GM18502 (cell line): ENCODE results near the gene ZNF224.
A peak's percentile ranks its signal among the peaks of the same experiment; 100 is the strongest.
"Not testable (repeated sequence)": the region's sequence is repeated elsewhere in the genome, so short reads cannot be mapped to it uniquely, and the experiment has no call there.

Experiments
- ATAC-seq: cut with Tn5 transposase; IDR thresholded peaks from one replicate; pipeline ENCODE4 v1.9.1; 2021; ENCODE audit warnings: mild to moderate bottlenecking; ENCODE audit not compliant: unreplicated experiment, poor library complexity

Gene ZNF224

GRCh38 chr19:44113784-44114390, 19.7 kb downstream of the ZNF224 start:
- ATAC-seq = peak; percentile 18

DNA sequence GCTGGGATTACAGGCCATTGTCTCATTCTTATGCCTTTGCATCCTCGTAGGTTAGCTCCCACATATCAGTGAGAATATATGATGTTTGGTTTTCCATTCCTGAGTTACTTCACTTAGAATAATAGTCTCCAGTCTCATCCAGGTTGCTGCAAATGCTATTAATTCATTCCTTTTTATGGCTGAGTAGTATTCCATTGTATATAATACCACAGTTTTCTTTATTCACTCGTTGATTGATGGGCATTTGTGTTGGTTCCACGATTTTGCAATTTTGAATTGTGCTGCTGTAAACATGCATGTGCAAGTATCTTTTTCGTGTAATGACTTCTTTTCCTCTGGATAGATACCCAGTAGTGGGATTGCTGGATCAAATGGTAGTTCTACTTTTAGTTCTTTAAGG, 27.0 kb downstream of the ZNF224 start:
- not testable (repeated sequence) for ATAC-seq

DNA sequence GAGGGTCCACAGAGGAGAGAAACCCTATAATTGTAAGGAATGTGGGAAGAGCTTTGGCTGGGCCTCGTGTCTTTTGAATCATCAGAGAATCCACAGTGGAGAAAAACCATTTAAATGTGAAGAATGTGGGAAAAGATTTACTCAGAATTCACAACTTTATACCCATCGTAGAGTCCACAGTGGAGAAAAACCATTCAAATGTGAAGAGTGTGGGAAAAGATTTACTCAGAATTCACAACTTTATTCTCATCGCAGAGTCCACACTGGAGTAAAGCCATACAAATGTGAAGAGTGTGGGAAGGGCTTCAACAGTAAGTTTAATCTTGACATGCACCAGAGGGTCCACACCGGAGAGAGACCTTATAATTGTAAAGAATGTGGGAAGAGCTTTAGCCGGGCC, 37.8 kb downstream of the ZNF224 start:
- no peak for ATAC-seq

DNA sequence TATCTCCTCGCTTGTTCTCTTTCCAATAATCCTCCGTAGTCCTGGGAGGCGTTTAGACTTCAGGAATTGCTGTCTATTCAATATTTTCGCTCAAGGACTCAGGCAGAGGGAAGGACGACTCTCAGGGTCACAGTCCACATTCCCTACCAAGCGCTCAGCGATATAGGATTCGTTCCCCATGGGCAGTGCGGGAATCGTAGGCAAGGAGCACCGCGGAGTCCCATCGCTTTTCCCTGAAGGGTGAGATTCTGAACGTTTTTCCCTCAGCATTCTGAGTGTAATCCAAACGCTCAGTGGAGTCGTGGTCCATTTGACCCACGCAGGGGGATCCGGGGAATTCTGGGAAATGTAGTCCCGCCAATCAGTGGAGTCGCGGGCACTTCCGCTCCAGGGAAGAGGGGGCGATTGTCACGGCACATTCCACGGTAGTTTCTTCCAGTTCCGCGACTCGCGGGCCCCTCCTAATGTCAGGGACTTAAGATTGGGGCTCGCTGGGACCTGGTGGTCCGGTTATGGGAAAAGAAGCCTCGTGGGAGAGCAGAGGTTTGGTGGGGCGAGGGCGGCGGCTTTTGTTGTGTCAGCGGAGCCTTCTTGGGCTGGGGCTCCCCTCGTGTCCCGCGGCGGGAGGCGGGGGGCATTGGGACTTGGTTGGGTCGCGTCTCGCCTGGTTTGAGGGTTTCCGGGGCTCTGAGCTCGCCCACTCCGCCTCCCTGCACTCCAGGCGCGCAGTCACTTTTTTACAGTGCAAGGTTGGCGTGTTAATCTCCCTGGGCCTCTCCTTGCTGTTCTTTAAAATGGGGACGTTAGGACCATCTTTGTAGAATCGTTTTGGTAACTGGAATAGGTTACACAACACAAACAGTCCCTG, 47.3 kb downstream of the ZNF224 start, which contains the start of gene ZNF234:
Gene ZNF234, plus strand, starts transcription at position 364 of the 868 bp plus-strand sequence. CDS start 3,079 bp downstream, outside the sequence.
- peak; percentile 85 for ATAC-seq

DNA sequence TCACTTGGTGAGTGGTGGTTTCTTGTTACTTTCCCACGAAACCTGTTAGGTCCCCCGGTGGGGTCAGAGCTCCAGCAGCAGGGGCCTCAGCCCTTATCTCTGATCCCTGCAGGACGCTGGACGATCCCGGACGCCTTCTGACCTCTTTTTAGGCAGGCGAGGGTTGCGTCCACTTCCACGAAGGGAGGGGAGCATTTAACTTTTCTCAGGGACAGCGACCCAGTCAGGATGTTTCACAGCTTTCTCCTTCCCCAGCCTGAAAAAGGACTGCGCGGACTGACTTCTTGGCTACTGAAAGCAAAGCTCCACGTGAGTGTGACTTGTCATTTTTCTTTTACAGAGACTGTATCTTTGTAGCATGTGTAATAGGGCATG, 47.9 kb downstream of the ZNF224 start:
- peak; percentile 8 for ATAC-seq

DNA sequence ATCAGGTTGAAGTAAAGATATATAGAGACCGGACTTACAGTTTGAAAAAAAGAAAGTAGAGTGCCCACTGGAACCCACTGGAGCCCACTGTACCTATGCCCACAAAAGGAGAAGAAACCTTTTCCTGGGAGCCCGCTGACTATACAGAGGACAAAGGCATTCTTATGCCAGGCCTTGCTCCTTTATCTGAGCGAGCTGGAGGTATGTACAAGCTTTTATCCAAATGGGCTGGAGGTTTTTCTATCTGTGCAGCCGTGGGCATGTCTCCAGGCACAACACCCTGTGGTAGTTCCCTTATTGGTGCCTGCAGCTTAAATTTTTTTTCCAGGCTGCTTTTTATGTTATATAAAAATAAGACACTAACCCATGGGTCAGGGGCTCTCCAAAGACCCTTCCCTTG, 55.6 kb downstream of the ZNF224 start:
- no peak for ATAC-seq

- no peak for ATAC-seq
Measured at GRCh38 chr19:44151491-44151890, 57.3 kb downstream of the ZNF224 start.

DNA sequence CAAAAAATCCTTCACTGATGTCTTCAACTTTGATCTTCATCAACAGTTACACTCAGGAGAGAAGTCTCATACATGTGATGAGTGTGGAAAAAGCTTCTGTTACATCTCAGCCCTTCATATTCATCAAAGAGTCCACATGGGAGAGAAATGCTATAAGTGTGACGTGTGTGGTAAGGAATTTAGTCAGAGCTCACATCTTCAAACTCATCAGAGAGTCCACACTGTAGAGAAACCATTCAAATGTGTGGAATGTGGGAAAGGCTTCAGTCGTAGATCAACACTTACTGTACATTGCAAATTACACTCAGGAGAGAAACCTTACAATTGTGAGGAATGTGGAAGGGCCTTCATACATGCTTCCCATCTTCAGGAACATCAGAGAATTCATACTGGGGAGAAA, 62.3 kb downstream of the ZNF224 start:
- no peak for ATAC-seq
